ENCODE results near the gene TXNRD2.

GRCh38 chr22:19981171-19981960 lies 39.7 kb upstream of the TXNRD2 start:
- TF ChIP-seq CTCF (IDR thresholded peaks at IDR 0.05) (no peak), POLR2A (IDR thresholded peaks at IDR 0.05) (no peak)

Data from tibial nerve (tissue), 3 donors.